HepG2 (cell line): ENCODE data around the gene LRRC45. TPM values are rescaled to one million over a fixed set of nuclear protein-coding genes. Genes with fewer than 3 reads are reported as not detected.
A peak's percentile ranks its signal among the peaks of the same experiment; 100 is the strongest.

Experiments used
- AKAP8 ChIP-seq: sonication (generic); formaldehyde crosslinking; IDR thresholded peaks from 2 replicates; pipeline ENCODE4 v1.5.1; 2020; ENCODE audit warnings: mild to moderate bottlenecking, missing genetic modification reagents
- ATF7-NPFF ChIP-seq: sonication (generic); formaldehyde crosslinking; IDR thresholded peaks from 2 replicates; pipeline ENCODE4 v1.8.1; 2023; ENCODE audit warnings: mild to moderate bottlenecking, low read depth, missing genetic modification reagents, moderate library complexity
- HDAC2 ChIP-seq: sonication (generic); formaldehyde crosslinking; IDR thresholded peaks from 2 replicates; pipeline ENCODE4 v1.4.0; 2020; ENCODE audit warnings: missing genetic modification reagents
- HOXA5 ChIP-seq: sonication (generic); formaldehyde crosslinking; IDR thresholded peaks from 2 replicates; pipeline ENCODE4 v1.4.0; 2020; ENCODE audit warnings: missing genetic modification reagents
- KLF16 ChIP-seq, 2 experiments: sonication (generic) in 1 of 2; formaldehyde crosslinking in 1 of 2; IDR thresholded peaks; 2 replicates each; pipeline versions ENCODE4 v1.6.1 to v1.8.0; 2016 to 2023; ENCODE audit warnings: missing genetic modification reagents in 2 of 2, missing compliant biosample characterization in 1 of 2
- NKX3-1 ChIP-seq: sonication (generic); formaldehyde crosslinking; IDR thresholded peaks from 2 replicates; pipeline ENCODE4 v1.5.0; 2020; ENCODE audit warnings: missing genetic modification reagents
- PLRG1 ChIP-seq: fragments of 450-650 bp; conservative IDR thresholded peaks from 2 replicates; pipeline ENCODE4 v1.6.1; 2016
- POLR2AphosphoS2 ChIP-seq: IDR thresholded peaks from 2 replicates; pipeline ENCODE4 v1.6.1; 2011; ENCODE audit warnings: low read depth, low read length, improper control_type of control experiment
- RARG ChIP-seq: sonication (generic); formaldehyde crosslinking; IDR thresholded peaks from 2 replicates; pipeline ENCODE4 v1.4.0; 2020; ENCODE audit warnings: low read depth, mild to moderate bottlenecking, missing genetic modification reagents
- RBM39 ChIP-seq: fragments of 200-400 bp; formaldehyde crosslinking; IDR thresholded peaks from one replicate; pipeline ENCODE4 v1.6.1; 2018; ENCODE audit warnings: antibody characterized with exemption, mild to moderate bottlenecking, low read depth, low read length; ENCODE audit not compliant: poor library complexity, severe bottlenecking
- SIX1 ChIP-seq: sonication (generic); formaldehyde crosslinking; IDR thresholded peaks from 2 replicates; pipeline ENCODE4 v1.4.0; 2020; ENCODE audit warnings: missing genetic modification reagents, borderline replicate concordance
- SPEN ChIP-seq: sonication (generic); formaldehyde crosslinking; IDR thresholded peaks from 2 replicates; pipeline ENCODE4 v1.5.1; 2020; ENCODE audit warnings: low read depth, mild to moderate bottlenecking, missing genetic modification reagents
- SRF ChIP-seq: IDR thresholded peaks from 2 replicates; pipeline ENCODE4 v1.6.1; 2011; ENCODE audit warnings: mild to moderate bottlenecking, low read depth, low read length, moderate library complexity
- ZFP82 ChIP-seq: sonication (generic); formaldehyde crosslinking; IDR thresholded peaks from 2 replicates; pipeline ENCODE4 v1.5.1; 2020; ENCODE audit warnings: mild to moderate bottlenecking, missing genetic modification reagents, borderline replicate concordance
- ZNF234 ChIP-seq: sonication (generic); formaldehyde crosslinking; conservative IDR thresholded peaks from 2 replicates; pipeline ENCODE4 v1.5.1; 2020; ENCODE audit warnings: mild to moderate bottlenecking, missing genetic modification reagents
- ZNF264 ChIP-seq: sonication (generic); formaldehyde crosslinking; IDR thresholded peaks from 2 replicates; pipeline ENCODE4 v1.4.0; 2020; ENCODE audit warnings: missing genetic modification reagents
- ZNF431 ChIP-seq: sonication (generic); formaldehyde crosslinking; IDR thresholded peaks from 2 replicates; pipeline ENCODE4 v1.9.0; 2022; ENCODE audit warnings: missing genetic modification reagents, low read depth, mild to moderate bottlenecking, borderline replicate concordance
- ZNF616 ChIP-seq: sonication (generic); formaldehyde crosslinking; IDR thresholded peaks from 2 replicates; pipeline ENCODE4 v1.5.0; 2020; ENCODE audit warnings: low read depth, mild to moderate bottlenecking, missing genetic modification reagents
- ZNF720 ChIP-seq: sonication (generic); formaldehyde crosslinking; IDR thresholded peaks from 2 replicates; pipeline ENCODE4 v1.4.0; 2020; ENCODE audit warnings: missing genetic modification reagents
- ZSCAN9 ChIP-seq: IDR thresholded peaks from 2 replicates; pipeline ENCODE4 v1.6.1; 2016; ENCODE audit warnings: borderline replicate concordance
- polyA plus RNA-seq, 8 experiments: library from polyadenylated mRNA; depleted of rRNA in 3 of 8; stranded (reverse) in 7 of 8; unstranded in 1 of 8; fragments of >200 nt; fragmentation: Illumina TruSeq in 4 of 8; extraction: Trizol in 4 of 8; gene quantifications; 2 replicates each; pipeline versions ENCODE4 v1.2.1 to v1.2.3, GENCODE V29; 2011 to 2016; ENCODE audit warnings: low read depth in 4 of 8, missing spikeins in 1 of 8, mixed read lengths in 1 of 8; ENCODE audit not compliant: insufficient read depth in 1 of 8
- total RNA-seq, 5 experiments: library from RNA; depleted of rRNA; stranded (reverse); fragments of >200 nt; fragmentation: Illumina TruSeq; extraction: Trizol; gene quantifications; 2 replicates each; pipeline ENCODE4 v1.2.3, GENCODE V29; 2016; ENCODE audit warnings: low read depth in 1 of 5
- TF ChIP-seq, protein P1 (sequence below): sonication (generic); formaldehyde crosslinking; IDR thresholded peaks from 2 replicates; pipeline ENCODE4 v1.8.0; 2022; ENCODE audit warnings: mild to moderate bottlenecking, missing genetic modification reagents, borderline replicate concordance
- TF ChIP-seq, protein P2 (sequence below): sonication (generic); formaldehyde crosslinking; IDR thresholded peaks from 2 replicates; pipeline ENCODE4 v1.4.0; 2020; ENCODE audit warnings: low read depth, mild to moderate bottlenecking, missing genetic modification reagents

The LRRC45 gene
- total and polyA plus RNA-seq, 2 of the 13 experiments (the other 11 are each of a cell fraction or from before 2014, with no cell fraction given): 11.6 to 48.1 TPM

DNA sequence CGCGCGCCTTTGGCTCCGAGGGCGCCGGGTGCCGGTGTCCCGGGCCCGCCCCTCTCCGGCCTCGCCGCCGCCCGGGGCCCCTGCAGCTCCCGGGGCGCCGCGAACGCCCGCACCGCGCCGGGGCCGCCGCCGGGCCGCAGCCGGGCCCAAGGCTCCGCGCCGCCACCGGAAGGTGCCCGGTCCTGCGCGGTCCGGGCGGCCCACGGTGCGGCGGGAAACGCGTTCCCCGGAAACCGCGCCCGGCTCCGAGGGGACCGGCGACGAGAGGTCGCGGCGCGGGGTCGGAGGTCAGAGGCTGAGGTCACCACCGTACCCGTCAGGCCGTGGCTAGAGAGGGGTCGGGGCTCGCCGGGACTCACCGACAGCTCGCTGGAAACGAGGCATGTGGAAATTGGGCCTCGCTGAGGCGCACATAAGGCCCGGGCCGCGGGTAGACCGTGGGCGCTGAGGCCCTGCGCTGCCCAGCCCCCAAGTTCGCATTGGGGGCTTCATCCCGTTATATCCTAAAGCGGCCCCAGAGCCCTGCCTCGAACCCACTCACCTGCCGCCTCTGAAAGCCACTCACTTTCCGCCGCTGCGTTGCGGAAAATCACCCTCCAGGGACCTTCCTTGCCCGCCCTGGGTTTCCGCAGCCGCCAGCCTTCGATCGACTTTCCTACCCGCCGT is 42.7 kb downstream of the LRRC45 start, which contains the start of gene DUS1L (continued):
- no peak for TF ChIP-seq PLRG1
- TF ChIP-seq, protein P1, sequence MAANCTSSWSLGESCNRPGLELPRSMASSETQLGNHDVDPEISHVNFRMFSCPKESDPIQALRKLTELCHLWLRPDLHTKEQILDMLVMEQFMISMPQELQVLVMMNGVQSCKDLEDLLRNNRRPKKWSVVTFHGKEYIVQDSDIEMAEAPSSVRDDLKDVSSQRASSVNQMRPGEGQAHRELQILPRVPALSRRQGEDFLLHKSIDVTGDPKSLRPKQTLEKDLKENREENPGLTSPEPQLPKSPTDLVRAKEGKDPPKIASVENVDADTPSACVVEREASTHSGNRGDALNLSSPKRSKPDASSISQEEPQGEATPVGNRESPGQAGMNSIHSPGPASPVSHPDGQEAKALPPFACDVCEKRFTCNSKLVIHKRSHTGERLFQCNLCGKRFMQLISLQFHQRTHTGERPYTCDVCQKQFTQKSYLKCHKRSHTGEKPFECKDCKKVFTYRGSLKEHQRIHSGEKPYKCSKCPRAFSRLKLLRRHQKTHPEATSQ (CRISPR knock-in tag): 0 out of 2 replicates have a peak, but pooled peaks have one; percentile 19
- TF ChIP-seq HOXA5: 0 out of 2 replicates have a peak, but pooled peaks have one; percentile 59
- TF ChIP-seq RBM39: peak; percentile 71
- 0 out of 2 replicates have a peak, but pooled peaks have one; percentile 47 for TF ChIP-seq ZNF234 (CRISPR knock-in tag)
- TF ChIP-seq ZSCAN9 (CRISPR knock-in tag): peak; percentile 58; the same call in 1 of the 2 replicates
- TF ChIP-seq ATF7-NPFF (CRISPR knock-in tag): peak; percentile 89
- no peak for TF ChIP-seq ZNF264 (CRISPR knock-in tag)
- TF ChIP-seq ZNF720 (CRISPR knock-in tag): 0 out of 2 replicates have a peak, but pooled peaks have one; percentile 35
- peak; percentile 100 for TF ChIP-seq SPEN
- TF ChIP-seq NKX3-1 (CRISPR knock-in tag): 0 out of 2 replicates have a peak, but pooled peaks have one; percentile 46
- peak in 1 of 2 experiments; percentile 94; a peak in 2 of 4 replicates for TF ChIP-seq KLF16 (CRISPR knock-in tag; IDR thresholded peaks at IDR 0.05)
- TF ChIP-seq HDAC2: peak; percentile 73
- TF ChIP-seq ZFP82 (CRISPR knock-in tag): no peak; the same call in 1 of the 2 replicates
- peak; percentile 91 for TF ChIP-seq AKAP8 (CRISPR knock-in tag)
- 0 out of 2 replicates have a peak, but pooled peaks have one; percentile 30 for TF ChIP-seq SIX1
- TF ChIP-seq SRF: peak; percentile 80; the same call in 1 of the 2 replicates
- TF ChIP-seq, protein P2, sequence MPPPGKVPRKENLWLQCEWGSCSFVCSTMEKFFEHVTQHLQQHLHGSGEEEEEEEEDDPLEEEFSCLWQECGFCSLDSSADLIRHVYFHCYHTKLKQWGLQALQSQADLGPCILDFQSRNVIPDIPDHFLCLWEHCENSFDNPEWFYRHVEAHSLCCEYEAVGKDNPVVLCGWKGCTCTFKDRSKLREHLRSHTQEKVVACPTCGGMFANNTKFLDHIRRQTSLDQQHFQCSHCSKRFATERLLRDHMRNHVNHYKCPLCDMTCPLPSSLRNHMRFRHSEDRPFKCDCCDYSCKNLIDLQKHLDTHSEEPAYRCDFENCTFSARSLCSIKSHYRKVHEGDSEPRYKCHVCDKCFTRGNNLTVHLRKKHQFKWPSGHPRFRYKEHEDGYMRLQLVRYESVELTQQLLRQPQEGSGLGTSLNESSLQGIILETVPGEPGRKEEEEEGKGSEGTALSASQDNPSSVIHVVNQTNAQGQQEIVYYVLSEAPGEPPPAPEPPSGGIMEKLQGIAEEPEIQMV (CRISPR knock-in tag): peak; percentile 68; the same call in 1 of the 2 replicates
- peak; percentile 90 for TF ChIP-seq ZNF616 (CRISPR knock-in tag)
- no peak for TF ChIP-seq RARG (CRISPR knock-in tag)
- no peak for TF ChIP-seq ZNF431 (CRISPR knock-in tag)
- TF ChIP-seq POLR2AphosphoS2: no peak
